ENCODE data around the gene DIP2C.

- no peak for TF ChIP-seq CTCF (IDR thresholded peaks at IDR 0.05)
- no peak for TF ChIP-seq POLR2A (IDR thresholded peaks at IDR 0.05)
- no peak for TF ChIP-seq POLR2AphosphoS5 (IDR thresholded peaks at IDR 0.05)
These were observed 104.0 kb downstream of the DIP2C start for GRCh38 chr10:585502-585901.

All from prostate gland (tissue), 2 donors.